ENCODE data around the gene KASH5.

DNA sequence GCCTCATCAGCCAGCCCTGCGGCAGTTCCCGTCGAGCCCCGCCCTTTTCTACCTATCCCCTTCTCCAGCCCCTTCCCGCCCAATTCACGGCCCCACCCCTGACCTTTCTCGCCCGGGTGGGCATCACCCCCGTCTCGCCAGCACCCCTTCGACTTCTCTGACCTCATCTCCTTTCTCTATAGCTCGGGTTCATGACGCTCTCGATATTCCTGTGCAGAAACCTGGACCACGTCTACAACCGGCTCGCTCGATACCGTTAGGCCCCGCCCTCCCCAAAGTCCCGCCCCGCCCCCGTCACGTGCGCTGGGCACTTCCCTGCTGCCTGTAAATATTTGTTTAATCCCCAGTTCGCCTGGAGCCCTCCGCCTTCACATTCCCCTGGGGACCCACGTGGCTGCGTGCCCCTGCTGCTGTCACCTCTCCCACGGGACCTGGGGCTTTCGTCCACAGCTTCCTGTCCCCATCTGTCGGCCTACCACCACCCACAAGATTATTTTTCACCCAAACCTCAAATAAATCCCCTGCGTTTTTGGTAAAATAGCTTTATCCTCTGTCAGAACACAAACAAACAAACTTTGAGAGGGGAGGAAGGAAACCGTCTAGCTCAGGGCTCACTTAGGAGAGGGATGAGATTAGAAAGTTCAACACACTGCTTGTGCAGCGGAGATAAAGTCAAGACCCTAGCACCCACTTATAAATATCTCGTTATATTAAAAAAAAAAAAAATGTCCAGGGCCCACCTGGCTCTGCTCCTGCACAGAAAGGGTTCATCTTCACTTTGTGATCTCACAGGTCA, 47.8 kb upstream of the KASH5 start:
- TF ChIP-seq, protein P1, sequence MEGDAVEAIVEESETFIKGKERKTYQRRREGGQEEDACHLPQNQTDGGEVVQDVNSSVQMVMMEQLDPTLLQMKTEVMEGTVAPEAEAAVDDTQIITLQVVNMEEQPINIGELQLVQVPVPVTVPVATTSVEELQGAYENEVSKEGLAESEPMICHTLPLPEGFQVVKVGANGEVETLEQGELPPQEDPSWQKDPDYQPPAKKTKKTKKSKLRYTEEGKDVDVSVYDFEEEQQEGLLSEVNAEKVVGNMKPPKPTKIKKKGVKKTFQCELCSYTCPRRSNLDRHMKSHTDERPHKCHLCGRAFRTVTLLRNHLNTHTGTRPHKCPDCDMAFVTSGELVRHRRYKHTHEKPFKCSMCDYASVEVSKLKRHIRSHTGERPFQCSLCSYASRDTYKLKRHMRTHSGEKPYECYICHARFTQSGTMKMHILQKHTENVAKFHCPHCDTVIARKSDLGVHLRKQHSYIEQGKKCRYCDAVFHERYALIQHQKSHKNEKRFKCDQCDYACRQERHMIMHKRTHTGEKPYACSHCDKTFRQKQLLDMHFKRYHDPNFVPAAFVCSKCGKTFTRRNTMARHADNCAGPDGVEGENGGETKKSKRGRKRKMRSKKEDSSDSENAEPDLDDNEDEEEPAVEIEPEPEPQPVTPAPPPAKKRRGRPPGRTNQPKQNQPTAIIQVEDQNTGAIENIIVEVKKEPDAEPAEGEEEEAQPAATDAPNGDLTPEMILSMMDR (IDR thresholded peaks at IDR 0.05): no peak
- TF ChIP-seq EZH2 (IDR thresholded peaks at IDR 0.05; ENCODE audit: borderline replicate concordance, insufficient read depth, low read depth, low read length, poor library complexity, severe bottlenecking): no peak

All from B cell (primary cell).